ENCODE measurements around the gene MYO18B.

Gene MYO18B

GRCh38 chr22:25899566-25899965 lies 157.6 kb downstream of the MYO18B start:
- no peak for DNase-seq (ENCODE audit: low read depth in 2 of 2)

- DNase-seq (ENCODE audit: low read depth in 2 of 2), result no peak
Observed at GRCh38 chr22:25900390-25900789, 158.4 kb downstream of the MYO18B start.

GRCh38 chr22:25900880-25901279 lies 158.9 kb downstream of the MYO18B start:
- DNase-seq (ENCODE audit: low read depth in 2 of 2), result no peak

- DNase-seq (ENCODE audit: low read depth in 2 of 2), result no peak
Observed at GRCh38 chr22:25902402-25902801, 160.4 kb downstream of the MYO18B start.

- DNase-seq (ENCODE audit: low read depth in 2 of 2), result no peak
Observed at GRCh38 chr22:25903294-25903693, 161.3 kb downstream of the MYO18B start.

- DNase-seq (ENCODE audit: low read depth in 2 of 2), result no peak
Observed at GRCh38 chr22:25908212-25908611, 166.2 kb downstream of the MYO18B start.

GRCh38 chr22:25908755-25909154 lies 166.8 kb downstream of the MYO18B start:
- no peak for DNase-seq (ENCODE audit: low read depth in 2 of 2)

- DNase-seq (ENCODE audit: low read depth in 2 of 2), result no peak
Observed at GRCh38 chr22:25909614-25910387, 167.8 kb downstream of the MYO18B start.

GRCh38 chr22:25911243-25911972 lies 169.4 kb downstream of the MYO18B start:
- DNase-seq (ENCODE audit: low read depth in 2 of 2), result no peak

- no peak for DNase-seq (ENCODE audit: low read depth in 2 of 2)
Observed at GRCh38 chr22:25919452-25919851, 177.5 kb downstream of the MYO18B start.

GRCh38 chr22:25922141-25922540 lies 180.2 kb downstream of the MYO18B start:
- no peak for DNase-seq (ENCODE audit: low read depth in 2 of 2)

- no peak for DNase-seq (ENCODE audit: low read depth in 2 of 2)
Observed at GRCh38 chr22:25923914-25924313, 181.9 kb downstream of the MYO18B start.

GRCh38 chr22:25928038-25928437 lies 186.1 kb downstream of the MYO18B start:
- no peak for DNase-seq (ENCODE audit: low read depth in 2 of 2)

- no peak for DNase-seq (ENCODE audit: low read depth in 2 of 2)
Observed at GRCh38 chr22:25929321-25929878, 187.4 kb downstream of the MYO18B start.

- DNase-seq (ENCODE audit: low read depth in 2 of 2), result no peak
Observed at GRCh38 chr22:25930083-25930482, 188.1 kb downstream of the MYO18B start.

- DNase-seq (ENCODE audit: low read depth in 2 of 2), result no peak
Observed at GRCh38 chr22:25930788-25931310, 188.9 kb downstream of the MYO18B start.

GRCh38 chr22:25933158-25933788 lies 191.3 kb downstream of the MYO18B start:
- no peak for DNase-seq (ENCODE audit: low read depth in 2 of 2)

- DNase-seq (ENCODE audit: low read depth in 2 of 2), result no peak
Observed at GRCh38 chr22:25935266-25936058, 193.5 kb downstream of the MYO18B start.

- DNase-seq (ENCODE audit: low read depth in 2 of 2), result no peak
Observed at GRCh38 chr22:25938151-25938550, 196.2 kb downstream of the MYO18B start.

GRCh38 chr22:25939384-25939783 lies 197.4 kb downstream of the MYO18B start:
- DNase-seq (ENCODE audit: low read depth in 2 of 2), result no peak

- DNase-seq (ENCODE audit: low read depth in 2 of 2), result no peak
Observed at GRCh38 chr22:25940479-25940878, 198.5 kb downstream of the MYO18B start.
